Keratinocyte (primary cell): ENCODE data around the gene NYNRIN.

Experiments used
- EZH2 ChIP-seq: IDR thresholded peaks from one replicate; pipeline ENCODE4 v1.6.1; 2012; ENCODE audit warnings: inconsistent platforms, mild to moderate bottlenecking, low read length, moderate library complexity
- TF ChIP-seq, protein P1 (sequence below), 3 experiments: IDR thresholded peaks in 1 of 3; conservative IDR thresholded peaks in 1 of 3; optimal IDR thresholded peaks in 1 of 3; 2 replicates in 2 of 3; 3 replicates in 1 of 3; pipeline versions ENCODE3 to v1.5.1; 2011; ENCODE audit warnings: low read length in 3 of 3, mild to moderate bottlenecking in 3 of 3, moderate library complexity in 2 of 3, control low read depth in 1 of 3, inconsistent platforms in 1 of 3; ENCODE audit not compliant: insufficient read depth in 2 of 3; ENCODE audit errors: extremely low read depth in 1 of 3

DNA sequence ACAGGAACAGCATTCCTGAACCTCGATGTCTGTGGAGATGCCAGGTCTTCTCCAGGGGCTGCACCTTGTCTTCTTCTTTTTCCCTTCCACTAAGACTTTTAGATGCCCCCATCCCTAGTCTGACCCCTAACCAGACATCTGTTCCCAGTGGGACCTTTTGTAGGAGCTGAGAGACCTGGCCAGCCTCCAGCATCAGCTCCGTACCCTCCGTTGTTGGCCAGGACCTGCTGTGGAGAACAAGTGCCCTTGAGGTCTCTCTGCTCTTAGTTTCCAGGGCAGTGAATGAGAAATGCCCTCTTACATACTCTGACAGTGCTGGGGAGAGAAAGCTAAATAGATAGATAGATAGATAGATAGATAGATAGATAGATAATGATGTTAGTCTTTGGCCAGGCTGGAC, 60.5 kb downstream of the NYNRIN start:
- TF ChIP-seq, protein P1, sequence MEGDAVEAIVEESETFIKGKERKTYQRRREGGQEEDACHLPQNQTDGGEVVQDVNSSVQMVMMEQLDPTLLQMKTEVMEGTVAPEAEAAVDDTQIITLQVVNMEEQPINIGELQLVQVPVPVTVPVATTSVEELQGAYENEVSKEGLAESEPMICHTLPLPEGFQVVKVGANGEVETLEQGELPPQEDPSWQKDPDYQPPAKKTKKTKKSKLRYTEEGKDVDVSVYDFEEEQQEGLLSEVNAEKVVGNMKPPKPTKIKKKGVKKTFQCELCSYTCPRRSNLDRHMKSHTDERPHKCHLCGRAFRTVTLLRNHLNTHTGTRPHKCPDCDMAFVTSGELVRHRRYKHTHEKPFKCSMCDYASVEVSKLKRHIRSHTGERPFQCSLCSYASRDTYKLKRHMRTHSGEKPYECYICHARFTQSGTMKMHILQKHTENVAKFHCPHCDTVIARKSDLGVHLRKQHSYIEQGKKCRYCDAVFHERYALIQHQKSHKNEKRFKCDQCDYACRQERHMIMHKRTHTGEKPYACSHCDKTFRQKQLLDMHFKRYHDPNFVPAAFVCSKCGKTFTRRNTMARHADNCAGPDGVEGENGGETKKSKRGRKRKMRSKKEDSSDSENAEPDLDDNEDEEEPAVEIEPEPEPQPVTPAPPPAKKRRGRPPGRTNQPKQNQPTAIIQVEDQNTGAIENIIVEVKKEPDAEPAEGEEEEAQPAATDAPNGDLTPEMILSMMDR (optimal IDR thresholded peaks at IDR 0.05 in 1 of 3, IDR thresholded peaks at IDR 0.05 in 1 of 3, conservative IDR thresholded peaks at IDR 0.05 in 1 of 3; ENCODE audit: extremely low read depth in 1 of 3, insufficient read depth in 2 of 3, low read length in 3 of 3): no peak
- no peak for TF ChIP-seq EZH2
